NT2/D1 (cell line): ENCODE measurements around the gene RAB5IF.
A peak's percentile ranks its signal among the peaks of the same experiment; 100 is the strongest.

Source experiments
- DNase-seq: peaks from one replicate; pipeline ENCODE4 v3.0.0-alpha.2; 2011; ENCODE audit warnings: low read depth, low spot score
- H3K27me3 ChIP-seq: 2 replicates; pipeline ENCODE4 v1.6.0; 2011; ENCODE audit warnings: mild to moderate bottlenecking; ENCODE audit not compliant: insufficient read length, insufficient read depth
- H3K36me3 ChIP-seq: 2 replicates; pipeline ENCODE4 v1.6.1; 2011; ENCODE audit warnings: mild to moderate bottlenecking, low read length, mixed read lengths; ENCODE audit not compliant: insufficient read depth, insufficient read length
- H3K4me1 ChIP-seq: 2 replicates; pipeline ENCODE4 v1.5.1; 2011; ENCODE audit not compliant: insufficient read depth, insufficient read length
- H3K4me3 ChIP-seq: 2 replicates; pipeline ENCODE4 v1.5.1; 2011; ENCODE audit warnings: low read depth; ENCODE audit not compliant: insufficient read length
- H3K9ac ChIP-seq: 2 replicates; pipeline ENCODE4 v1.6.0; 2011; ENCODE audit warnings: low read depth; ENCODE audit not compliant: insufficient read length
- H3K9me3 ChIP-seq: 2 replicates; pipeline ENCODE4 v1.5.1; 2011; ENCODE audit warnings: mild to moderate bottlenecking, low read length; ENCODE audit not compliant: insufficient read depth
- SUZ12 ChIP-seq: IDR thresholded peaks from 2 replicates; pipeline ENCODE4 v1.6.1; 2011; ENCODE audit not compliant: insufficient read length, insufficient read depth; ENCODE audit errors: extremely low read depth
- YY1 ChIP-seq: IDR thresholded peaks from 2 replicates; pipeline ENCODE4 v1.6.1; 2011; ENCODE audit not compliant: insufficient read length, insufficient read depth
- ZNF274 ChIP-seq: IDR thresholded peaks from 2 replicates; pipeline ENCODE4 v1.6.1; 2011; ENCODE audit warnings: mild to moderate bottlenecking, low read depth, low read length

The RAB5IF gene

DNA sequence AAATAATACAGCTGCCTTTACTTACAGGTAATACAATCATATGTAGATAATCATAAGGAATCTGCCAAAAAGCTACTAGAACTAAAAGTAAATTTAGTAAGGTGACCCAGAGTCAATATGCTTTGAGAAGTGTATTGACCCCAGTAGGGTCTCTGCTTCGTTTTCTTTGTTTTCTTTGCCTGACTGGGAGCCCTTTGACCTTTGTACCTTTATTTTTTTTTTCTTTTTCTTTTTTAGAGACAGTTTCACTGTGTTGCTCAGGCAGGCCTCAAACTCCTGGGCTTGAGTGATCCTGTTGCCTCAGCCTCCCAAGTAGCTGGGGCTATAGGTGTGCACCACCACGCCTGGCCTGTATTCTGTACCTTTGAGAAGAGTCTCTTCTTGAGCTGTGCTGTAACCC, 17.9 kb downstream of the RAB5IF start:
- no peak for DNase-seq
- no peaks in the 10 kb centered on the region for H3K9me3 ChIP-seq
- peaks cover 4% of the 10 kb centered on the region for H3K4me1 ChIP-seq
- H3K27me3 ChIP-seq, result no peaks in the 10 kb centered on the region
- no peak overlapping the region for H3K9ac ChIP-seq
- no peaks in the 10 kb centered on the region for H3K36me3 ChIP-seq
- H3K4me3 ChIP-seq, result no peak overlapping the region
- no peak for TF ChIP-seq ZNF274
- TF ChIP-seq YY1, result no peak
- no peak for TF ChIP-seq SUZ12

GRCh38 chr20:36624068-36624943, 18.7 kb downstream of the RAB5IF start:
- H3K4me1 ChIP-seq, result peaks cover 4% of the 10 kb centered on the region
- H3K36me3 ChIP-seq, result no peaks in the 10 kb centered on the region
- no peak for DNase-seq
- no peaks in the 10 kb centered on the region for H3K27me3 ChIP-seq
- no peak overlapping the region for H3K4me3 ChIP-seq
- H3K9me3 ChIP-seq, result no peaks in the 10 kb centered on the region
- H3K9ac ChIP-seq, result no peak overlapping the region
- TF ChIP-seq YY1 (no peak), ZNF274 (no peak), SUZ12 (no peak)

GRCh38 chr20:36624944-36625324, 19.4 kb downstream of the RAB5IF start:
- H3K9ac ChIP-seq, result no peak overlapping the region
- DNase-seq, result no peak
- TF ChIP-seq ZNF274, result no peak
- TF ChIP-seq SUZ12, result no peak
- TF ChIP-seq YY1, result no peak

DNA sequence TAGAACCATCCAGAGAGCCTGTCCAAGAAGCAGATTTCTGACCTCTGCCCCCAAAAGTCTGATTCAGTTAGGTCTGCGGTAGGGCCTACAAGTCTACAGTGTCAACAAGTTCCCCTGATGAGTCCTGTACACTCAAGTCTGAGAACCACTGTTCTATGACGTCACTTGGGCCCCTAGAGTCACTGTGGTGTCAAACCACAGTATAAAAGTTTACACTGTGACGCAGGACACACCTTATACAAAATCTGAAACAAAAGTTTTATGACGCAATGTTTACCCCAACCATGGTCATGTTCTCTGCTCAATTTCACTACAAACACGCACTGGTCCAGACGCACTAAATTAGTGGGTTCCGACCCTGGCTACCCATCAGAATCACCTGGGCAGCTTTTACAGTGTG, 22.5 kb downstream of the RAB5IF start:
- no peak for DNase-seq
- H3K9me3 ChIP-seq, result no peaks in the 10 kb centered on the region
- no peaks in the 10 kb centered on the region for H3K27me3 ChIP-seq
- no peak overlapping the region for H3K4me3 ChIP-seq
- H3K36me3 ChIP-seq, result no peaks in the 10 kb centered on the region
- no peak overlapping the region for H3K9ac ChIP-seq
- no peak for TF ChIP-seq YY1
- no peak for TF ChIP-seq SUZ12
- H3K4me1 ChIP-seq, result peaks cover 6% of the 10 kb centered on the region

More at GRCh38 chr20:36624944-36625324, 19.4 kb downstream of the RAB5IF start:
- Histone ChIP-seq H3K4me3 (no peak overlapping the region), H3K27me3 (no peaks in the 10 kb centered on the region), H3K36me3 (no peaks in the 10 kb centered on the region), H3K9me3 (no peaks in the 10 kb centered on the region), H3K4me1 (peaks cover 4% of the 10 kb centered on the region)

DNA sequence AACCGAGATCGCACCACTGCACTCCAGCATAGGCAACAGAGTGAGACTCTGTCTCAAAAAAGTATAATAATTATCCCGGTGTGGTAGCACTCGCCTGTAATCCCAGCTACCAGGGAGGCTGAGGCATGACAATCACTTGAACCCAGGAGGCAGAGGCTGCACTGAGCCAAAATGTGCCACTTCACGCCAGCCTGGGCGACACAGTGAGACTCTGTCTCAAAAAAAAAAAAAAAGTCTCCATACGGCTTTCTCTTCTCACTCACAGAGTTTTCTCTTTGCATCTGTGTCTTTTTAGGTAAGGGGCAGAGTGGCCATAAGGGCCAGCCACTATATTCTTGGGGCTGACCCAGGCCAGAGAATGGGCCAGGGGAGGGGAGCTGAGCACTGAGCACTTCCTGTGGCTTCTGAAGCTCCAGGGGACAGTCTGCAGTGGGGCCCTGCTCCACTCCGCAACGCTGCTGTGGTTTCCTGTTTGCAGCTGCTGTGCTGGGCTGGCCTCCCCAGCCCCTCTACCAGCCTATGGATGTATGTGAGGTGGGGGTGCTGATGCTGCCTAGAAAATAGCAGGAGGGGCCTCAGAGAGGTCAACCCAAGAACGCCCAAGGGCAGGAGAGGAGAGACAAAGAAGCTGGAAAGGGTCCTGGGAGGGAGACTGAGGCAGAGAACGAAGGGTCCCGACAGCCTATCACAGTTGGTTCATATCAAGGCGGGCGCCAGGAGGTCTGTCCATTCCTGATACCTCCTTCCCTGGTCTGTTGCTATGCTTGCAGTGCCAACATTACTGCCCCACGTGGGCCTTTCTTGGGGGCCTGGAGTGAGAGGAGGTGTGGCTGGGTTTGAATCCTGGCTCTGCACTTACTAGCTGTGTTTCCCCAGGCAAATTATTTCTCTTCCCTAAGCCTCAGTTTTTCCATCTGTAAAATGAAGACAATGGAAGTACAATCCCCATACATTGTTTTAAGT, 24.4 kb downstream of the RAB5IF start:
- Histone ChIP-seq H3K4me1 (peaks cover 2% of the 10 kb centered on the region), H3K27me3 (no peaks in the 10 kb centered on the region), H3K36me3 (no peaks in the 10 kb centered on the region), H3K9ac (no peak overlapping the region), H3K9me3 (no peaks in the 10 kb centered on the region), H3K4me3 (no peak overlapping the region)
- DNase-seq, result no peak
- TF ChIP-seq ZNF274, result no peak
- no peak for TF ChIP-seq YY1
- TF ChIP-seq SUZ12, result no peak

- Histone ChIP-seq H3K9me3 (no peaks in the 10 kb centered on the region), H3K36me3 (no peaks in the 10 kb centered on the region), H3K4me3 (no peak overlapping the region), H3K4me1 (peaks cover 2% of the 10 kb centered on the region), H3K27me3 (no peaks in the 10 kb centered on the region), H3K9ac (no peak overlapping the region)
- TF ChIP-seq SUZ12 (no peak), YY1 (no peak), ZNF274 (no peak)
- DNase-seq, result no peak
Measured at GRCh38 chr20:36631646-36632045, 26.1 kb downstream of the RAB5IF start.

GRCh38 chr20:36632147-36632486, 26.5 kb downstream of the RAB5IF start:
- DNase-seq, result no peak
- Histone ChIP-seq H3K4me3 (no peak overlapping the region), H3K9me3 (no peaks in the 10 kb centered on the region), H3K36me3 (no peaks in the 10 kb centered on the region), H3K4me1 (peaks cover 2% of the 10 kb centered on the region), H3K27me3 (no peaks in the 10 kb centered on the region), H3K9ac (peak overlapping the region; percentile 12)
- TF ChIP-seq YY1, result no peak
- no peak for TF ChIP-seq SUZ12
- no peak for TF ChIP-seq ZNF274
